Small intestine (tissue), 7 donors: Measurements from ENCODE around the gene KLHL7. TPM values are rescaled to one million over a fixed set of nuclear protein-coding genes. Genes with fewer than 3 reads are reported as not detected.

ENCODE experiments used
- DNase-seq, 2 donors: peaks; one replicate each; pipeline versions ENCODE4 v3.0.0 to v3.0.0-alpha.2; 2013
- FAIRE-seq: peaks from 2 replicates; lab custom pipeline; 2012; peaks lifted over from hg19 to GRCh38; lab: Jason Lieb, UNC
- H3K27ac ChIP-seq, 3 donors: one replicate each; pipeline ENCODE4 v1.5.1; 2013; ENCODE audit warnings: low read length in 2 of 3, mild to moderate bottlenecking in 2 of 3, control low read depth in 1 of 3, inconsistent platforms in 1 of 3, low read depth in 1 of 3, moderate library complexity in 1 of 3
- H3K27me3 ChIP-seq, 3 donors: one replicate each; pipeline ENCODE4 v1.6.1; 2013; ENCODE audit warnings: low read length in 3 of 3, inconsistent platforms in 1 of 3; ENCODE audit not compliant: control insufficient read depth in 3 of 3, insufficient read depth in 3 of 3
- H3K36me3 ChIP-seq, 3 donors: one replicate each; pipeline ENCODE4 v1.6.1; 2013; ENCODE audit warnings: low read length in 3 of 3, inconsistent platforms in 1 of 3, low read depth in 1 of 3, mild to moderate bottlenecking in 1 of 3, moderate library complexity in 1 of 3; ENCODE audit not compliant: control insufficient read depth in 3 of 3, insufficient read depth in 2 of 3
- H3K4me1 ChIP-seq, 3 donors: one replicate each; pipeline ENCODE4 v1.6.1; 2013; ENCODE audit warnings: low read length in 2 of 3, inconsistent platforms in 1 of 3, low read depth in 1 of 3, mild to moderate bottlenecking in 1 of 3, moderate library complexity in 1 of 3; ENCODE audit not compliant: control insufficient read depth in 3 of 3, insufficient read depth in 2 of 3
- H3K4me3 ChIP-seq, 3 donors: one replicate each; pipeline ENCODE4 v1.5.1; 2013; ENCODE audit warnings: low read length in 3 of 3, control low read depth in 1 of 3, inconsistent platforms in 1 of 3, low read depth in 1 of 3, mild to moderate bottlenecking in 1 of 3, moderate library complexity in 1 of 3
- H3K9me3 ChIP-seq, 2 donors: one replicate each; pipeline ENCODE4 v1.6.1; 2013; ENCODE audit warnings: low read depth in 1 of 2, low read length in 1 of 2; ENCODE audit not compliant: control insufficient read depth in 2 of 2, insufficient read depth in 1 of 2
- WGBS, 3 donors: extraction: QIAGEN DNeasy Blood & Tissue Kit; methylation state at CpG; one replicate each; pipeline ENCODE4 v1.1.7; 2013; 5-methylcytosine and 5-hydroxymethylcytosine counted together
- polyA plus RNA-seq, 4 donors: library from polyadenylated mRNA; stranded (reverse) in 3 of 4; unstranded in 1 of 4; fragments of 200-250 nt in 3 of 4; fragments of 120-200 nt in 1 of 4; gene quantifications; one replicate each; pipeline versions ENCODE4 v1.2.1 to v1.2.3, GENCODE V29; 2013
- donor health status: healthy with polysubstance abuse.
- donor health status: control.
- donor health status: control.
- donor health status: Bipolar disorder and iron deficiency.
- donor health status: healthy.

Gene KLHL7
- polyA plus RNA-seq, 4 donors, result 12.5 to 24.8 (median 16.1) TPM

DNA sequence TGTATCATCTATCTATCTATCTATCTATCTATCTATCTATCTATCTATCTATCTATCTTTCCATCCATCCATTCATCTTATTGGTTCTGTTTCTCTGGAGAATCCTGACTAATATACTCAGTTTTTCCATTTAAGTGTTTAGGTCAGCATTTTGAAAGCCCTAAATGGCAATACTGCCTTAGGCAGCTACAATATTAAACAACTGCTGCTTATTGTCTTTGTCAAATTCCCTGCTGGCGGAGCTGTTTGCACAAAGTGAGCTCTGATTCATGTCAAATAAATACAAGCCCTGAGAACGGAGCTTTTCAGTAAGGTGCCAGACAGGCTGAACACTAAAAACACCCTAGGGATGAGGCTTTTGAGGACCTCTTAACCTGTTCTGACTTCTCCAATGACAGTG lies 7.1 kb upstream of the KLHL7 start:
- Histone ChIP-seq H3K27ac (no peak overlapping the region), H3K27me3 (no peaks in the 10 kb centered on the region), H3K4me1 (no peaks in the 10 kb centered on the region), H3K36me3 (no peaks in the 10 kb centered on the region), H3K9me3 (peaks cover 0 to 7% of the 10 kb centered on the region in 2 donors), H3K4me3 (no peak overlapping the region)
- DNase-seq, result no peak
- FAIRE-seq, result no peak
- 72 to 84% (median 77%) methylated on average over 2 of the region's 2 CpGs for WGBS, 3 donors

DNA sequence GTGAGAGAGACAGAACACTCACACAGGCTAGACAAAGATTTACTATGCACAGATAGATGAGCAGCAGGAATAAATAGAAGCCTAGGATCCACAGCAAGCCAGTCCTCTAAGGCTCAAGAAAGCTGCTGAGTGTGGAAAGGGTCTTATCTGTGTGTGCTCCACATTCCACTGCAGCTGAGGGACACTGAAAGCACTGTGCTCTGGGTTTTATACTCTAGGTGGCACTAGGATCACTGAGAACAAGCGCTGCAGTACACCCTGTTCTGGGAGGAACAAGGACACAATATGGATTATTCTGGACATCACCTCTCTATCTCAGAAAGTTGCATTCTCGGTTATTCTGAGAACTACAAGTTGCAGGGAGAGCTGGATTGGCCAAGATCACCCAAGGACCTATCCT lies 4.9 kb upstream of the KLHL7 start:
- no peak for FAIRE-seq

DNA sequence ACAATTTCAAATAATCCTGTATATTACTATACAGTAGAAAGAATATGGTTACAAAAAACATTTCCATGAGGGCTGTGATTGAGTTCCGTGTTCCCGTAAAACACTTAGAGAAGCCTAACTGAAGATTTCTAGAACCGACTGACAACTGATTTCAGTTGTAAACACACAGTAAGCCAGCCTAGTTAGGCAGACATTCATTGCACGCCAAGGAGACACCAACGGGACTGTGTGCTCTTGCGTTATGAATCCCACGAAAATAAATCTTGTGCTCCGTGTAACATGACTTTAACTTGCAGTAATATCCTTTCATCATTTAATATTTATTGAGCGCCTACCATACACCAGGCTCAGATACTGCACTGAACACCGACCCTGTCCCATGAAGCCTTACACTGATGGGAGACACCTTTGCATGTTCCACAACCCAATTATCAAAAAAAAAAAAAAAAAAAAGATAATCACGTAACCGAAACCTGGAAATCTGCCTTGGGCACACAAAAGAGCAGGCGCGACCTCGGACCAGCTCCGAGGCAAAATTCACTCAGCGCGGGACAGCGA lies 420 bp upstream of the KLHL7 start:
- no peak for DNase-seq
- 0 to 1% (median 0%) methylated on average over 19 of the region's 19 CpGs for WGBS, 3 donors
- H3K27ac ChIP-seq, result peak overlapping the region in 2 of 3 donors; percentile 91 to 98

More for the DNA sequence above, 4.9 kb upstream of the KLHL7 start:
- WGBS, 3 donors, result 49 to 61% (median 50%) methylated on average over 2 of the region's 2 CpGs
- peak in 1 of 2 donors; percentile 32 for DNase-seq
- no peaks in the 10 kb centered on the region for H3K36me3 ChIP-seq
- peaks cover 0 to 2% (median 0%) of the 10 kb centered on the region in 3 donors for H3K4me1 ChIP-seq
- H3K27me3 ChIP-seq, result no peaks in the 10 kb centered on the region
- H3K4me3 ChIP-seq, result no peak overlapping the region
- no peak overlapping the region for H3K27ac ChIP-seq
- H3K9me3 ChIP-seq, result peaks cover 0 to 7% of the 10 kb centered on the region in 2 donors

DNA sequence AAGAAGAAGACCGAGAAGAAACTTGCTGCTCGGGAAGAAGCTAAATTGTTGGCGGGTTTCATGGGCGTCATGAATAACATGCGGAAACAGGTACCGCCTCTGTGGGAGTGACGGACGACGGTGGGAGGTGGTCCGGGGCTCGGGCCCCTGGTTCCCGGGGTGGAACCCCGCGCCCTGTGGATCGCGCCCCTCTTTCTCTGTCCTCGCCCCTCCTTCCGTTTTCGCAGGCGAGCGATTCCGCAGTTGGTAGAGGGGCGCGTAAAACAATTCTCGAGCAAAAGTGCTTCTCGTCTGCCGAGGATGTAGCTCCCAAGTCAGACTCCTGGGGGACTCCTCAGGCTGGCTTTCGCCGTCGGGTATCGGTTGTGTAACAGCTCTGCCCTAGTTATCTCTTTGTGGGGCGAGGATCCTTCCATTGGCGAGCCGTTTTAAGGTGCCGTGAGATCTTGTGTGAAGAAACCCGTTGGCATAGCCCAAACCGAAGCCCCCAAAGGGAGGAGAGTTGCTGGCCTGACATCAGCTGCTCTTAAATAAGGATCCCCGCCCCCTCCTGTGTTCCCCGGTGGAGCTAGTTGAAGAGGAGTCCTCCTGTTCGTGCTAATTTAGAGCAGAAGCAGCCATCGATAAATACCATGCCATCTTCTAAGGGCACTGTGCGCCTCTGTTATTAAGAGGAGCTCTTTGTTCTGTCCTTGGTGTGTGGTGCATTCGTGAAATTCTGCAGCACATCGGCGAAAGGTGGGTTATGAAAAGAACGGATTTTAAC lies 655 bp downstream of the KLHL7 start:
- 1% methylated on average over 37 to 46 of the region's 46 CpGs for WGBS, 3 donors
- no peaks in the 10 kb centered on the region for H3K36me3 ChIP-seq
- H3K27me3 ChIP-seq, result no peaks in the 10 kb centered on the region
- peak overlapping the region; percentile 91 to 98 (median 91) for H3K27ac ChIP-seq
- peaks cover 0 to 10% (median 9%) of the 10 kb centered on the region in 3 donors for H3K4me1 ChIP-seq
- FAIRE-seq (no peak), DNase-seq (peak; percentile 50 to 83)
- peak overlapping the region; percentile 52 to 98 (median 92) for H3K4me3 ChIP-seq
- no peaks in the 10 kb centered on the region for H3K9me3 ChIP-seq

More for the DNA sequence above, 420 bp upstream of the KLHL7 start:
- peaks cover 0 to 10% (median 9%) of the 10 kb centered on the region in 3 donors for H3K4me1 ChIP-seq
- peak overlapping the region in 2 of 3 donors; percentile 92 to 98 for H3K4me3 ChIP-seq
- no peaks in the 10 kb centered on the region for H3K36me3 ChIP-seq
- no peaks in the 10 kb centered on the region for H3K27me3 ChIP-seq
- no peak for FAIRE-seq
- no peaks in the 10 kb centered on the region for H3K9me3 ChIP-seq

DNA sequence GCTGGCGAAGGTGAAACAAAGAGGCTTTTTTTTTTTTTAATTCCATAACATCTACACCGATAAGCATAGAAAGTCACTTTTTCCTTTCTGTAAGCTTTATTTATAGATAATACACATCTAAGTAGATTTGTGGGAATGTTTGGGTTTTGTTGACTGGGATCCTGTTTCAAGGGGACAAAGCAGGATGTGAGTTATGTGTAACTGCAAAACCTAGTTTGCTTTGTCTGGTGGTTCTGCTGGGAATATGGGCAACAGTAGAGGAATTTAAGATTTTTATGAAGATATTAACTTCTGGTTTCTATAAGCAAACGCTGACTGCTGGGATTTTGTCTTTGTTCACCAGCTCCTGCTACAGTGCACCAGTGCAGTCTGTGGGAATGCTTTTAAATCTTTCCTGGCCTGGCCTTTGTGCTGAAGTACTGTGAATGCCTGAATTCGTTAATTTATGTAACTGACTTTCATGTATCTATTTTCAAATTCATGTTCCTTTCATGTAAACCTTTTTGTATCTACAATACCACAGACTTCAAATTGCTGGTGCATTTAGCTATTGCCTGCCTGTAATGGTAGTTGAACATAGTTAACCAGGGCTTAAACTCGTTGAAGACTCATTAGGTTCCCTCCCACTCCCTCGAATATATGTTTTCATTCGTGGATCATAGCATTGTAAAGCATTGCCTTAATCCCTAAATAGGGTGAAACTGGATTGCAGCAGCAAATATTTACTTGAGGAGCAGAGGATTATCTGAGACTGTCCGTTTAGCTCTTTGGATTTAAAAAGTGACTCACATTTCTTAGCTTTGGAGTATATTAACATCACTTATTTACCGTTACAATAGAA lies 1.5 kb downstream of the KLHL7 start:
- Histone ChIP-seq H3K36me3 (no peaks in the 10 kb centered on the region), H3K9me3 (no peaks in the 10 kb centered on the region), H3K4me3 (peak overlapping the region; percentile 52 to 98 (median 92)), H3K27ac (peak overlapping the region in 1 of 3 donors; percentile 98), H3K27me3 (no peaks in the 10 kb centered on the region), H3K4me1 (peaks cover 0 to 10% (median 9%) of the 10 kb centered on the region in 3 donors)
- WGBS, 3 donors, result 13 to 27% (median 21%) methylated on average over 9 of the region's 9 CpGs
- no peak for FAIRE-seq
- peak; percentile 5 to 27 for DNase-seq

DNA sequence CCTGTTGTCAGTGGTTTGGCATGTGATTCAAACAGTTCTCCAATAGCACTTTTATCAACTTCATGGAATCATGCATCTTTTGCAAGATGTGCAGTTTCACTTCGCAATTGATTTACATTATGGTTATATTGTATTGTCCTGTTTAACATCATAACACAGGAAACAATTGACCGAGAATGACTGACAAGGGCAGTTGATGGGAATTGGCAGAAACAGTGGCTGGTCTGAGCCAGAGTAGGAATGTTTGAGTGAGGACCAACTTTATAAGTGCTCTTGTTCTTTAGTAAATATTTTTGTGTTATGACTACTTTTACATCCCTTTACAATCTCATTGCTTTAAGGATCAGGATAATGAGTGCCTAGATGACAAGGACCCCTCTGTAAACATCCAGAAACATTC lies 2.2 kb downstream of the KLHL7 start:
- Histone ChIP-seq H3K36me3 (no peaks in the 10 kb centered on the region), H3K9me3 (no peaks in the 10 kb centered on the region), H3K4me1 (peaks cover 0 to 10% (median 9%) of the 10 kb centered on the region in 3 donors), H3K4me3 (no peak overlapping the region), H3K27ac (no peak overlapping the region), H3K27me3 (no peaks in the 10 kb centered on the region)
- DNase-seq (peak in 1 of 2 donors; percentile 6), FAIRE-seq (no peak)
- 48 to 75% (median 74%) methylated on average over 2 of the region's 2 CpGs for WGBS, 3 donors

DNA sequence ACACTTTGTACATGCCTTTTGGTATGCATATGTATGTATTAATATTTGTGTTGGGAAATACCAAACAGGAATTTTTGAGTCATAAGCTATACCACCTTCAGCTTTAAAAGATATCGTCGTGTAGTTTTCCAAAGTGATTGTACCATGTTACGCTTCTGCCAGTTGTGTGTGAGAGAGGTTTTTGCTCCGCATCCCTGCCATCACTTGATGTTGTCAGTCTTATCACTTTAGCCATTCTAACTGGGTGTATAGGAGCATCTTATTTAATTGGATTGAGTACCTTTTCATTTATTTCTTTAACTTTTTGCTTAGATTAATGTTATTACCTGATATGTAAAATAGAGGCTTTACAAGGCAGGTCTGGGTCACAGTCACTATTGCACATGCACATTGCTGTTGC lies 3.4 kb downstream of the KLHL7 start:
- WGBS, 3 donors, result 92 to 95% (median 92%) methylated on average over 4 of the region's 4 CpGs
- Histone ChIP-seq H3K9me3 (no peaks in the 10 kb centered on the region), H3K27me3 (no peaks in the 10 kb centered on the region), H3K27ac (no peak overlapping the region), H3K4me1 (peaks cover 0 to 10% (median 9%) of the 10 kb centered on the region in 3 donors), H3K36me3 (no peaks in the 10 kb centered on the region), H3K4me3 (no peak overlapping the region)
- DNase-seq (no peak), FAIRE-seq (no peak)

DNA sequence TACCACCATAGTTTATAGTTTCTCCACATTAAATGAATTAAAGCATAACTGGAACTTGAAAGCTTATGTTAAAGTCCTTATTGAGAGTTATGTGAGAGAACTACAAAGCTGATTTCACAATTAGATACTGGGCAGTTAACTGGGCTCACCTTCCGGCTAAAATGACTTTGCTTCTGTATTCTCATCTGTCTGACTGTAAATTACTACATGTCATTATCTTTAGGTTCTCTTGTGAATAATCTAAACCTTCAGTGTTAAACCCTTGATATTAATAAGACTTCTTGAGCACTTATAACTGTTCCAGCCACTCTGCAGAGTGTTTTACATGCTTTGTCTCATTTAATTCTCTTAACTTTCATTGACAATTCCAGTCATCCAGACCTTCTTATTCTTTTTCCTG lies 3.9 kb downstream of the KLHL7 start:
- H3K27me3 ChIP-seq, result no peaks in the 10 kb centered on the region
- no peaks in the 10 kb centered on the region for H3K36me3 ChIP-seq
- H3K4me1 ChIP-seq, result peaks cover 0 to 10% (median 9%) of the 10 kb centered on the region in 3 donors
- no peak for FAIRE-seq
- no peak for DNase-seq
- no peak overlapping the region for H3K4me3 ChIP-seq
- 65 to 96% (median 91%) methylated on average over 1 of the region's 1 CpG for WGBS, 3 donors
- H3K9me3 ChIP-seq, result no peaks in the 10 kb centered on the region
- H3K27ac ChIP-seq, result no peak overlapping the region
